K562 (cell line): ENCODE results near the gene OR11A1. TPM values are rescaled to one million over a fixed set of nuclear protein-coding genes. Genes with fewer than 3 reads are reported as not detected.

ENCODE experiments used
- ATAC-seq: fragments of 200-7000 bp; cut with Tn5 transposase; 3 replicates; pipeline ENCODE4 v1.9.1; 2020; ENCODE audit warnings: moderate library complexity
- BruUV-seq: library from RNA; stranded (reverse); fragments of 400-500 nt; replicated peaks from 2 replicates; lab custom pipeline; 2021; lab: Mats Ljungman, UMichigan
- CTCF ChIA-PET: fragments of 300-600 bp; formaldehyde crosslinking; extraction: SDS; loops from one replicate; lab custom pipeline; 2021; ENCODE audit warnings: low intra/inter-chr PET ratio; lab: Yijun Ruan, JAX
- POLR2A ChIA-PET: fragments of 300-600, 350-650 bp; sonication (Branson Sonifier 250); formaldehyde crosslinking; extraction: SDS; loops from one replicate; lab custom pipeline; 2021; ENCODE audit warnings: antibody characterized with exemption, inconsistent platforms; lab: Yijun Ruan, JAX
- DNase-seq, 4 experiments: peaks; one replicate each; pipeline versions ENCODE4 v3.0.0 to v3.0.0-alpha.2; 2011 to 2018; ENCODE audit warnings: low spot score in 3 of 4, mixed read lengths in 3 of 4; ENCODE audit errors: extremely low read depth in 1 of 4
- FAIRE-seq: peaks from 2 replicates; lab custom pipeline; 2011; peaks lifted over from hg19 to GRCh38; lab: Jason Lieb, UNC
- H2AFZ ChIP-seq: 2 replicates; pipeline ENCODE4 v1.6.0; 2011; ENCODE audit warnings: low read depth, low read length, control low read depth, inconsistent platforms
- H3K27ac ChIP-seq: fragments of 200-600 bp; 3 replicates; pipeline ENCODE4 v1.8.0; 2011; ENCODE audit warnings: low read depth, mild to moderate bottlenecking, control low read depth, inconsistent platforms, low read length, moderate library complexity, mixed read lengths; ENCODE audit errors: extremely low read depth
- H3K27me3 ChIP-seq, 2 experiments: fragments of 300-600 bp in 1 of 2; 2 replicates in 1 of 2; 3 replicates in 1 of 2; pipeline versions ENCODE4 v1.6.0 to v1.8.0; 2011; ENCODE audit warnings: inconsistent platforms in 2 of 2, low read length in 2 of 2, mild to moderate bottlenecking in 1 of 2, mixed read lengths in 1 of 2, moderate library complexity in 1 of 2; ENCODE audit not compliant: control insufficient read depth in 2 of 2, insufficient read depth in 2 of 2
- H3K36me3 ChIP-seq: fragments of 300-600 bp; 3 replicates; pipeline ENCODE4 v1.8.0; 2011; ENCODE audit warnings: mild to moderate bottlenecking, low read length, inconsistent platforms; ENCODE audit not compliant: control insufficient read depth, insufficient read depth
- H3K4me1 ChIP-seq, 2 experiments: fragments of 200-600 bp in 1 of 2; replicated peaks in 1 of 2; 2 replicates in 1 of 2; 3 replicates in 1 of 2; pipeline versions ENCODE4 v1.5.1 to v1.8.0; 2011; ENCODE audit warnings: inconsistent platforms in 2 of 2, low read length in 2 of 2, mild to moderate bottlenecking in 1 of 2, mixed read lengths in 1 of 2, moderate library complexity in 1 of 2; ENCODE audit not compliant: control insufficient read depth in 2 of 2, insufficient read depth in 2 of 2
- H3K4me2 ChIP-seq: 2 replicates; pipeline ENCODE4 v1.6.1; 2011; ENCODE audit warnings: low read length, control low read depth, inconsistent platforms, mixed read lengths; ENCODE audit not compliant: insufficient read depth
- H3K4me3 ChIP-seq: fragments of 200-600 bp; sonication (generic), shearing (Covaris generic); 2 replicates; pipeline ENCODE4 v1.5.1; 2016; ENCODE audit warnings: control low read depth, inconsistent platforms
- H3K79me2 ChIP-seq: fragments of 200-600 bp; 3 replicates; pipeline ENCODE4 v1.8.0; 2011; ENCODE audit warnings: low read length, inconsistent platforms; ENCODE audit not compliant: control insufficient read depth, insufficient read depth
- H3K9ac ChIP-seq, 2 experiments: 2 replicates each; pipeline versions ENCODE4 v1.6.0 to v1.6.1; 2011; ENCODE audit warnings: low read depth in 2 of 2, low read length in 2 of 2, control low read depth in 1 of 2, inconsistent platforms in 1 of 2, mild to moderate bottlenecking in 1 of 2, mixed read lengths in 1 of 2; ENCODE audit not compliant: insufficient read depth in 1 of 2
- H3K9me1 ChIP-seq: one replicate; pipeline ENCODE4 v1.6.0; 2011; ENCODE audit warnings: inconsistent platforms, mild to moderate bottlenecking, low read length, moderate library complexity; ENCODE audit not compliant: control insufficient read depth, insufficient read depth
- H3K9me3 ChIP-seq: replicated peaks from 2 replicates; pipeline ENCODE4 v1.5.1; 2011; ENCODE audit warnings: low read depth, low read length, inconsistent platforms; ENCODE audit not compliant: control insufficient read depth, insufficient read depth
- H4K20me1 ChIP-seq: replicated peaks from 2 replicates; pipeline ENCODE4 v1.6.1; 2011; ENCODE audit warnings: low read length, inconsistent platforms, mixed read lengths; ENCODE audit not compliant: control insufficient read depth, insufficient read depth
- C11orf30 ChIP-seq: fragments of 450-650 bp; IDR thresholded peaks from 2 replicates; pipeline ENCODE4 v1.6.1; 2016; ENCODE audit warnings: low read depth, mild to moderate bottlenecking
- CTCF ChIP-seq, 3 experiments: IDR thresholded peaks in 2 of 3; conservative IDR thresholded peaks in 1 of 3; 2 replicates each; pipeline ENCODE4 v1.5.1; 2011 to 2012; ENCODE audit warnings: low read length in 3 of 3, mild to moderate bottlenecking in 3 of 3, control low read depth in 2 of 3, improper control_type of control experiment in 1 of 3, inconsistent platforms in 1 of 3, low read depth in 1 of 3, mixed read lengths in 1 of 3, moderate library complexity in 1 of 3; ENCODE audit not compliant: insufficient read depth in 2 of 3
- DEAF1 ChIP-seq: fragments of 450-650 bp; formaldehyde crosslinking; IDR thresholded peaks from 2 replicates; pipeline ENCODE4 v1.4.0; 2020; ENCODE audit warnings: mild to moderate bottlenecking, moderate library complexity
- GTF2B ChIP-seq: IDR thresholded peaks from 2 replicates; pipeline ENCODE4 v1.6.1; 2011; ENCODE audit not compliant: insufficient read length; ENCODE audit errors: extremely low read depth
- RAD21 ChIP-seq, 2 experiments: fragments of 250-450 bp in 1 of 2; fragments of 450-650 bp in 1 of 2; sonication (Bioruptor Pico) in 1 of 2; formaldehyde crosslinking in 1 of 2; IDR thresholded peaks in 1 of 2; conservative IDR thresholded peaks in 1 of 2; 2 replicates each; pipeline versions ENCODE4 v1.4.0 to v1.8.0; 2020 to 2022; ENCODE audit warnings: mild to moderate bottlenecking in 2 of 2, moderate library complexity in 1 of 2
- SPI1 ChIP-seq: IDR thresholded peaks from 2 replicates; pipeline ENCODE4 v1.6.1; 2011; ENCODE audit warnings: low read depth, low read length, control low read depth, borderline replicate concordance
- YY1 ChIP-seq, 3 experiments: IDR thresholded peaks; 2 replicates each; pipeline ENCODE4 v1.6.1; 2011; ENCODE audit warnings: low read length in 2 of 3, mild to moderate bottlenecking in 2 of 3, moderate library complexity in 2 of 3, borderline replicate concordance in 1 of 3, control low read depth in 1 of 3, low read depth in 1 of 3; ENCODE audit not compliant: insufficient read depth in 3 of 3, insufficient replicate concordance in 2 of 3, control insufficient read depth in 1 of 3, insufficient read length in 1 of 3; ENCODE audit errors: extremely low read depth in 1 of 3
- ZNF75A ChIP-seq: fragments of 450-650 bp; formaldehyde crosslinking; IDR thresholded peaks from 2 replicates; pipeline ENCODE4 v1.4.0; 2020; ENCODE audit warnings: mild to moderate bottlenecking
- WGBS: fragments of 100-300 bp; shearing (Covaris generic); methylation state at CpG from one replicate; pipeline ENCODE4 v1.1.6; 2016; ENCODE audit warnings: low coverage, mixed read lengths; ENCODE audit not compliant: insufficient coverage; ENCODE audit errors: missing lambda C conversion rate; 5-methylcytosine and 5-hydroxymethylcytosine counted together
- in situ Hi-C: fragments of 300-500 bp; cut with MboI; formaldehyde crosslinking; loops from 4 replicates; pipeline ENCODE4 v1.15.0; 2018; ENCODE audit warnings: inconsistent platforms, mixed read lengths
- intact Hi-C: fragments of 100-400 bp; cut with micrococcal nuclease; formaldehyde crosslinking; loops from 2 replicates; pipeline ENCODE4 v1.14.2; 2022
- polyA plus RNA-seq, 8 experiments: library from polyadenylated mRNA; depleted of rRNA in 4 of 8; stranded (reverse) in 5 of 8; unstranded in 3 of 8; fragments of >200 nt; fragmentation: Nextera tagmentation in 2 of 8; fragmentation: Illumina TruSeq in 1 of 8; extraction: Ambion mirVana in 2 of 8; extraction: Trizol in 1 of 8; gene quantifications; 2 replicates each; pipeline versions ENCODE4 v1.2.1 to v1.2.3, GENCODE V29; 2011 to 2014; ENCODE audit warnings: inconsistent platforms in 1 of 8, missing spikeins in 1 of 8
- total RNA-seq, 7 experiments: library from RNA; depleted of rRNA in 6 of 7; stranded (reverse); fragments of >200 nt in 6 of 7; fragmentation: Illumina TruSeq in 2 of 7; extraction: Trizol in 2 of 7; gene quantifications; 2 replicates each; pipeline versions ENCODE4 v1.2.1 to v1.2.3, GENCODE V29; 2011 to 2021; ENCODE audit warnings: low replicate concordance in 1 of 7

Gene OR11A1
- total and polyA plus RNA-seq, 9 of the 15 experiments (the other 6 are each of a cell fraction or from before 2014, with no cell fraction given) = not detected

- TF ChIP-seq YY1 (IDR thresholded peaks at IDR 0.05; ENCODE audit: borderline replicate concordance in 1 of 3, control insufficient read depth in 1 of 3, extremely low read depth in 1 of 3, insufficient read depth in 3 of 3, insufficient read length in 1 of 3, insufficient replicate concordance in 2 of 3, low read depth in 1 of 3, low read length in 2 of 3) (peak in 2 of 3 experiments; percentile 52 to 80), ZNF75A (0 out of 2 replicates have a peak, but pooled peaks have one; percentile 7), DEAF1 (CRISPR knock-in tag) (peak; percentile 95), SPI1 (peak; percentile 79), C11orf30 (0 out of 2 replicates have a peak, but pooled peaks have one; percentile 1)
Measured at GRCh38 chr6:29436730-29437129, 20.1 kb downstream of the OR11A1 start (continued).

- intact Hi-C loops (no loop called here), in situ Hi-C loops (no loop called here)
- ChIA-PET POLR2A (interaction anchor here (0.8 to 0.9 kb wide), 2 partner anchors 41 to 102 kb away, joined by 3 read pairs; no protein-coding TSS in a partner anchor), CTCF (interaction anchor here (0.7 kb wide), 1 partner anchor 163 kb away, joined by 3 read pairs; no protein-coding TSS in a partner anchor)
- no peaks in the 10 kb centered on the region for H3K9me1 ChIP-seq
- H4K20me1 ChIP-seq = no peaks in the 10 kb centered on the region
- no peak overlapping the region for H3K27ac ChIP-seq
- WGBS = 0% methylated on average over 3 of the region's 3 CpGs
- peak; percentile 76 for ATAC-seq
- no peak overlapping the region for H3K4me2 ChIP-seq
- no TSS peak for BruUV-seq
- DNase-seq = peak in 1 of 4 experiments; percentile 23
- TF ChIP-seq RAD21 (CRISPR knock-in tag; conservative IDR thresholded peaks at IDR 0.05 in 1 of 2, IDR thresholded peaks at IDR 0.05 in 1 of 2) (peak; percentile 38 to 54; a peak in 3 of 4 replicates), CTCF (IDR thresholded peaks at IDR 0.05 in 2 of 3, conservative IDR thresholded peaks at IDR 0.05 in 1 of 3; ENCODE audit: insufficient read depth in 2 of 3, low read depth in 1 of 3, low read length in 3 of 3) (peak; percentile 9 to 28 (median 14); a peak in 2 of 6 replicates), GTF2B (no peak)
- FAIRE-seq = peak; percentile 40
- no peak overlapping the region for H3K4me3 ChIP-seq
- no peaks in the 10 kb centered on the region for H3K79me2 ChIP-seq
- H3K4me1 ChIP-seq = no peaks in the 10 kb centered on the region
- peaks cover 0 to 12% of the 10 kb centered on the region in 2 experiments; a peak in 3 of 5 replicates for H3K27me3 ChIP-seq
- no peak overlapping the region for H3K9ac ChIP-seq
- H3K36me3 ChIP-seq = no peaks in the 10 kb centered on the region
- H3K9me3 ChIP-seq = no peaks in the 10 kb centered on the region
- H2AFZ ChIP-seq = no peak overlapping the region
Measured at GRCh38 chr6:29426654-29427053, 30.2 kb downstream of the OR11A1 start.
